Ovary (tissue), 3 donors: Measurements from ENCODE around the gene CD4.

Source experiments
- EP300 ChIP-seq: sonication (generic); formaldehyde crosslinking; IDR thresholded peaks from one replicate; pipeline ENCODE4 v1.6.1; 2017; ENCODE audit warnings: antibody characterized with exemption
- POLR2A ChIP-seq: fragments of 450-650 bp; IDR thresholded peaks from one replicate; pipeline ENCODE4 v1.6.1; 2017; ENCODE audit warnings: antibody characterized with exemption, mild to moderate bottlenecking, moderate library complexity
- TF ChIP-seq, protein P1 (sequence below), 3 donors: fragments of 450-650 bp in 2 of 3; fragments of 200-600 bp in 1 of 3; IDR thresholded peaks; one replicate each; pipeline versions ENCODE4 v1.5.1 to v1.8.0; 2016 to 2022; ENCODE audit warnings: antibody characterized with exemption in 3 of 3, mild to moderate bottlenecking in 1 of 3
- donor health status: DM: no; HTN: no; CAD: no.

DNA sequence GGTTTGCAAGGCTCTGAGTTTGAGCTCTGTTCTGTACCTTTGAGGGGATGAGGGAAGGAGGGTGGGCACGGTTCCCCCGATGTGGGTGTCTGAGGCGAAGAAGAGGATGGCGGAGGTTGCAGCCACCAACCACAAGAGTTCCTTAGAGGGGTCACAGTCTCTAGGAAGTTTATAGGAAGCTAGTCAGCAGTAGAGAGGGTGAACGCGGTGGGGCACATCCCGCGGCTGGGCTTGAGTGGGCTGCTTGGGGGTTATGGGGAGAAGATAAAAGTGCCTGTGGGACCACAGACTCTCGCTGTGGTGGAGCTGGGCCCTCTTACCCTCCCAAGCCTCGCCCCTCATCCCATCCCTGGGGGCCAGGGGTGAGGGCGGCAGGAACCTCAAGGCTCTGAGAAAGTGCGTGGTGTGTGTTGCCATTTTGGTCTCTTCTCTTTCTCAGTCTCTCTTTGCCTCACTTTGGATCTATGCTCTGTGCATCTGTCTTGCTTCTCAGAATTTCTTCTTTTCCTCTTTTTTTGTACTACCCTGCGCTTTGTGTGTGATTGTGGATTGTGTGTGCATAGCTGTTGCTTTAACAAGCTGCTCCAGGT lies 2.7 kb downstream of the CD4 start:
- TF ChIP-seq, protein P1, sequence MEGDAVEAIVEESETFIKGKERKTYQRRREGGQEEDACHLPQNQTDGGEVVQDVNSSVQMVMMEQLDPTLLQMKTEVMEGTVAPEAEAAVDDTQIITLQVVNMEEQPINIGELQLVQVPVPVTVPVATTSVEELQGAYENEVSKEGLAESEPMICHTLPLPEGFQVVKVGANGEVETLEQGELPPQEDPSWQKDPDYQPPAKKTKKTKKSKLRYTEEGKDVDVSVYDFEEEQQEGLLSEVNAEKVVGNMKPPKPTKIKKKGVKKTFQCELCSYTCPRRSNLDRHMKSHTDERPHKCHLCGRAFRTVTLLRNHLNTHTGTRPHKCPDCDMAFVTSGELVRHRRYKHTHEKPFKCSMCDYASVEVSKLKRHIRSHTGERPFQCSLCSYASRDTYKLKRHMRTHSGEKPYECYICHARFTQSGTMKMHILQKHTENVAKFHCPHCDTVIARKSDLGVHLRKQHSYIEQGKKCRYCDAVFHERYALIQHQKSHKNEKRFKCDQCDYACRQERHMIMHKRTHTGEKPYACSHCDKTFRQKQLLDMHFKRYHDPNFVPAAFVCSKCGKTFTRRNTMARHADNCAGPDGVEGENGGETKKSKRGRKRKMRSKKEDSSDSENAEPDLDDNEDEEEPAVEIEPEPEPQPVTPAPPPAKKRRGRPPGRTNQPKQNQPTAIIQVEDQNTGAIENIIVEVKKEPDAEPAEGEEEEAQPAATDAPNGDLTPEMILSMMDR (IDR thresholded peaks at IDR 0.05): no peak
- no peak for TF ChIP-seq POLR2A
- TF ChIP-seq EP300: no peak
